Endodermal cell (in vitro differentiated cells): ENCODE measurements around the gene CSF2. TPM values are rescaled to one million over a fixed set of nuclear protein-coding genes. Genes with fewer than 3 reads are reported as not detected.
"Not testable (repeated sequence)": the region's sequence is repeated elsewhere in the genome, so short reads cannot be mapped to it uniquely, and the experiment has no call there.

ENCODE experiments used
- DNase-seq: peaks from one replicate; pipeline ENCODE4 v3.0.0-alpha.2; 2017
- H3K27ac ChIP-seq: 2 replicates; pipeline ENCODE4 v1.5.1; 2013; ENCODE audit warnings: mild to moderate bottlenecking, low read depth, low read length, moderate library complexity
- H3K27me3 ChIP-seq: 2 replicates; pipeline ENCODE4 v1.6.1; 2013; ENCODE audit warnings: mild to moderate bottlenecking, low read length, moderate library complexity; ENCODE audit not compliant: insufficient read depth, control insufficient read depth, poor library complexity, severe bottlenecking
- H3K36me3 ChIP-seq: 2 replicates; pipeline ENCODE4 v1.7.0; 2013; ENCODE audit warnings: mild to moderate bottlenecking, low read length, moderate library complexity; ENCODE audit not compliant: control insufficient read depth, insufficient read depth
- H3K4me1 ChIP-seq: one replicate; pipeline ENCODE4 v1.7.0; 2013; ENCODE audit warnings: low read length; ENCODE audit not compliant: control insufficient read depth, insufficient read depth
- H3K4me3 ChIP-seq: 2 replicates; pipeline ENCODE4 v1.5.1; 2013; ENCODE audit warnings: mild to moderate bottlenecking, low read length, moderate library complexity
- H3K9ac ChIP-seq: 2 replicates; pipeline ENCODE4 v1.6.1; 2013; ENCODE audit warnings: mild to moderate bottlenecking, low read length, moderate library complexity; ENCODE audit not compliant: poor library complexity, severe bottlenecking; ENCODE audit errors: extremely low read depth
- H3K9me3 ChIP-seq: 2 replicates; pipeline ENCODE4 v1.6.1; 2013; ENCODE audit warnings: mild to moderate bottlenecking, low read length, moderate library complexity; ENCODE audit not compliant: control insufficient read depth
- H3K27ac Mint-ChIP-seq: 2 replicates; pipeline ENCODE4 v1.8.0; 2020; ENCODE audit warnings: mixed read lengths
- H3K27me3 Mint-ChIP-seq: 2 replicates; pipeline ENCODE4 v1.8.0; 2021; ENCODE audit warnings: mild to moderate bottlenecking, mixed read lengths; ENCODE audit not compliant: insufficient read depth
- H3K36me3 Mint-ChIP-seq: 2 replicates; pipeline ENCODE4 v1.8.0; 2020; ENCODE audit warnings: low read depth, mixed read lengths
- H3K4me1 Mint-ChIP-seq: 2 replicates; pipeline ENCODE4 v1.8.0; 2020; ENCODE audit warnings: mixed read lengths
- H3K4me3 Mint-ChIP-seq: 2 replicates; pipeline ENCODE4 v1.8.0; 2020; ENCODE audit warnings: mild to moderate bottlenecking, moderate library complexity, mixed read lengths
- H3K9me3 Mint-ChIP-seq: 2 replicates; pipeline ENCODE4 v1.8.0; 2020; ENCODE audit warnings: mild to moderate bottlenecking, mixed read lengths
- CTCF ChIP-seq: fragments of 200-600 bp; sonication (generic); conservative IDR thresholded peaks from 2 replicates; pipeline ENCODE4 v1.5.0; 2021; ENCODE audit warnings: antibody characterized with exemption, mild to moderate bottlenecking
- WGBS, 2 experiments: methylation state at CpG; one replicate each; pipeline versions ENCODE4 v1.1.5 to v1.1.7; 2013; ENCODE audit warnings: missing lambda C conversion rate in 2 of 2, mixed read lengths in 1 of 2; ENCODE audit not compliant: insufficient coverage in 1 of 2, insufficient read length in 1 of 2; 5-methylcytosine and 5-hydroxymethylcytosine counted together
- total RNA-seq, 2 donors: library from RNA; stranded (reverse); fragmentation: NEBNext Ultra II Directional in 1 of 2; extraction: Animal tissue kit (Norgen Biotek cat#: 25700) in 1 of 2; gene quantifications; 2 replicates in 1 of 2; 3 replicates in 1 of 2; pipeline ENCODE4 v1.2.1, GENCODE V29; 2021

The CSF2 gene
- total RNA-seq, 2 donors from 2014 or later, result not detected

DNA sequence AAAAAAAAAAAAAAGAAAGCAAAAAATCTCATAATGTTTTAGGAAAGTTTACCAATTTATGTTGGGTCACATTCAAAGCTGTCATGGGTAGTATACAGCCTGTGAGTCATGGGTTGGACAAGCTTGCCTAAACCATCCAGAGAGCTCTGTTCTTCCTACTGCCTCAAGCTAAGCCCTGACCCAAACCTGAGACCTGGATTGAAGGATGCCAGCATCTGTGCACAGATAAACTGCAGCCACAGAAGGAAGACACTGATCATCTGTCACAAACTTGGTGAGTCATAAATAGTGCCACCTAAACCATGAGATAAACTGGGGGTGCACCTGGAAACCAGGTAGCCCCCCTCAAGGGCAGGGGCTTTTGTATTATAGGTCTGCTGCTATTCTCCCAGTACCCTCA, 31.0 kb downstream of the CSF2 start:
- H3K4me1 Mint-ChIP-seq, result no peaks in the 10 kb centered on the region
- H3K9me3 Mint-ChIP-seq, result peaks cover 5% of the 10 kb centered on the region
- no peaks in the 10 kb centered on the region for H3K36me3 ChIP-seq
- no peak for TF ChIP-seq CTCF
- H3K4me1 ChIP-seq, result no peaks in the 10 kb centered on the region
- peaks cover 6% of the 10 kb centered on the region for H3K27me3 ChIP-seq
- peaks cover 5% of the 10 kb centered on the region for H3K27me3 Mint-ChIP-seq
- no peak overlapping the region for H3K9ac ChIP-seq
- H3K36me3 Mint-ChIP-seq, result no peaks in the 10 kb centered on the region
- no peak overlapping the region for H3K4me3 ChIP-seq
- no peak overlapping the region for H3K4me3 Mint-ChIP-seq
- no peaks in the 10 kb centered on the region for H3K9me3 ChIP-seq
- no peak overlapping the region for H3K27ac Mint-ChIP-seq
- DNase-seq, result no peak
- H3K27ac ChIP-seq, result no peak overlapping the region

- H3K4me3 ChIP-seq, result no peak overlapping the region
- H3K4me1 Mint-ChIP-seq, result no peaks in the 10 kb centered on the region
- H3K9ac ChIP-seq, result no peak overlapping the region
- no peaks in the 10 kb centered on the region for H3K9me3 ChIP-seq
- H3K36me3 Mint-ChIP-seq, result no peaks in the 10 kb centered on the region
- no peak overlapping the region for H3K27ac ChIP-seq
- H3K27ac Mint-ChIP-seq, result no peak overlapping the region
- DNase-seq, result no peak
- H3K27me3 Mint-ChIP-seq, result no peaks in the 10 kb centered on the region
- no peaks in the 10 kb centered on the region for H3K27me3 ChIP-seq
- no peaks in the 10 kb centered on the region for H3K36me3 ChIP-seq
- H3K9me3 Mint-ChIP-seq, result peaks cover 5% of the 10 kb centered on the region
- 92 to 100% methylated on average over 3 of the region's 3 CpGs for WGBS, 2 experiments
- no peaks in the 10 kb centered on the region for H3K4me1 ChIP-seq
- no peak overlapping the region for H3K4me3 Mint-ChIP-seq
- no peak for TF ChIP-seq CTCF
Observed at GRCh38 chr5:132105688-132106087, 32.1 kb downstream of the CSF2 start.

DNA sequence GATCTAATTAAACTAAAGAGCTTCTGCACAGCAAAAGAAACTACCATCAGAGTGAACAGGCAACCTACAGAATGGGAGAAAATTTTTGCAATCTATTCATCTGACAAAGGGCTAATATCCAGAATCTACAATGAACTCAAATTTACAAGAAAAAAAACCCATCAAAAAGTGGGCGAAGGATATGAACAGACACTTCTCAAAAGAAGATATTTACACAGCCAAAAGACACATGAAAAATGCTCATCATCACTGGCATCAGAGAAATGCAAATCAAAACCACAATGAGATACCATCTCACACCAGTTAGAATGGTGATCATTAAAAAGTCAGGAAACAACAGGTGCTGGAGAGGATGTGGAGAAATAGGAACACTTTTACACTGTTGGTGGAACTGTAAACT, 34.9 kb downstream of the CSF2 start:
- H3K27ac Mint-ChIP-seq, H3K27me3 Mint-ChIP-seq, H3K27ac ChIP-seq, H3K9me3 ChIP-seq, DNase-seq, H3K4me1 ChIP-seq, H3K36me3 Mint-ChIP-seq, H3K4me3 Mint-ChIP-seq, H3K27me3 ChIP-seq, H3K9ac ChIP-seq, H3K4me1 Mint-ChIP-seq, H3K9me3 Mint-ChIP-seq, H3K36me3 ChIP-seq, H3K4me3 ChIP-seq: not testable (repeated sequence)
- 88% methylated on average over 1 of the region's 1 CpG; no CpG with 5 or more reads in 1 of the 2 experiments for WGBS, 2 experiments

- DNase-seq, H3K9me3 ChIP-seq, H3K9ac ChIP-seq, H3K4me1 ChIP-seq, H3K36me3 Mint-ChIP-seq, H3K27me3 ChIP-seq, H3K36me3 ChIP-seq, H3K9me3 Mint-ChIP-seq, H3K4me3 ChIP-seq, H3K27ac Mint-ChIP-seq, H3K27me3 Mint-ChIP-seq, H3K4me1 Mint-ChIP-seq, H3K27ac ChIP-seq, H3K4me3 Mint-ChIP-seq: not testable (repeated sequence)
- WGBS, 2 experiments, result 75% methylated on average over 2 of the region's 4 CpGs; no CpG with 5 or more reads in 1 of the 2 experiments
Observed at GRCh38 chr5:132108957-132109356, 35.4 kb downstream of the CSF2 start.
